Esophagus squamous epithelium (tissue), 4 donors: ENCODE data around the gene RNF149.

Experiments used
- POLR2A ChIP-seq, 4 donors: fragments of 450-650 bp; IDR thresholded peaks; one replicate each; pipeline ENCODE4 v1.6.1; 2017; ENCODE audit warnings: antibody characterized with exemption in 4 of 4, mild to moderate bottlenecking in 4 of 4, moderate library complexity in 3 of 4
- TF ChIP-seq, protein P1 (sequence below), 6 experiments: fragments of 450-650 bp in 4 of 6; fragments of 200-600 bp in 2 of 6; sonication (generic) in 2 of 6; IDR thresholded peaks; one replicate each; pipeline ENCODE4 v1.5.1; 2016 to 2019; ENCODE audit warnings: antibody characterized with exemption in 6 of 6, mild to moderate bottlenecking in 4 of 6, moderate library complexity in 4 of 6

DNA sequence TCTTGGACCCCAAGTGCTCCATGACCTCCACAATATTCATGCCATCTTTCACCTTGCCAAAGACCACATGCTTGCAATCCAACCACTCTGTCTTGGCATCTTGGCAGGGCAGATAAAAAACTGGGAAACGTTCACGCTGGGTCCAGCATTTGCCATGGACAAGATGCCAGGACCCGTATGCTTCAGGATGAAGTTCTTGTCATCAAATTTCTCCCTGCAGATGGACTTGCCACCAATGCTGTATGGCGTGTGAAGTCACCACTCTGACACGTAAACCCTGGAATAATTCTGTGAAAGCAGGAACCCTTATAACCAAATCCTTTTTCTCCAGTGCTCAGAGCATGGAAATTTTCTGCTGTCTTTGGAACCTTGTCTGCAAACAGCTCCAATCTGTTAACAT is 34.4 kb downstream of the RNF149 start:
- TF ChIP-seq, protein P1, sequence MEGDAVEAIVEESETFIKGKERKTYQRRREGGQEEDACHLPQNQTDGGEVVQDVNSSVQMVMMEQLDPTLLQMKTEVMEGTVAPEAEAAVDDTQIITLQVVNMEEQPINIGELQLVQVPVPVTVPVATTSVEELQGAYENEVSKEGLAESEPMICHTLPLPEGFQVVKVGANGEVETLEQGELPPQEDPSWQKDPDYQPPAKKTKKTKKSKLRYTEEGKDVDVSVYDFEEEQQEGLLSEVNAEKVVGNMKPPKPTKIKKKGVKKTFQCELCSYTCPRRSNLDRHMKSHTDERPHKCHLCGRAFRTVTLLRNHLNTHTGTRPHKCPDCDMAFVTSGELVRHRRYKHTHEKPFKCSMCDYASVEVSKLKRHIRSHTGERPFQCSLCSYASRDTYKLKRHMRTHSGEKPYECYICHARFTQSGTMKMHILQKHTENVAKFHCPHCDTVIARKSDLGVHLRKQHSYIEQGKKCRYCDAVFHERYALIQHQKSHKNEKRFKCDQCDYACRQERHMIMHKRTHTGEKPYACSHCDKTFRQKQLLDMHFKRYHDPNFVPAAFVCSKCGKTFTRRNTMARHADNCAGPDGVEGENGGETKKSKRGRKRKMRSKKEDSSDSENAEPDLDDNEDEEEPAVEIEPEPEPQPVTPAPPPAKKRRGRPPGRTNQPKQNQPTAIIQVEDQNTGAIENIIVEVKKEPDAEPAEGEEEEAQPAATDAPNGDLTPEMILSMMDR (IDR thresholded peaks at IDR 0.05), result no peak
- TF ChIP-seq POLR2A (IDR thresholded peaks at IDR 0.05), result no peak
